8988T (cell line): ENCODE data around the gene KIAA2012.

Experiments
- DNase-seq: peaks from one replicate; pipeline ENCODE4 v3.0.0; 2011

KIAA2012 gene

GRCh38 chr2:202090530-202090929 lies 17.5 kb downstream of the KIAA2012 start:
- DNase-seq: no peak

GRCh38 chr2:202091476-202091875 lies 18.4 kb downstream of the KIAA2012 start:
- DNase-seq: no peak

GRCh38 chr2:202094426-202094986 lies 21.5 kb downstream of the KIAA2012 start:
- no peak for DNase-seq

GRCh38 chr2:202095235-202095634 lies 22.2 kb downstream of the KIAA2012 start:
- DNase-seq: no peak

DNA sequence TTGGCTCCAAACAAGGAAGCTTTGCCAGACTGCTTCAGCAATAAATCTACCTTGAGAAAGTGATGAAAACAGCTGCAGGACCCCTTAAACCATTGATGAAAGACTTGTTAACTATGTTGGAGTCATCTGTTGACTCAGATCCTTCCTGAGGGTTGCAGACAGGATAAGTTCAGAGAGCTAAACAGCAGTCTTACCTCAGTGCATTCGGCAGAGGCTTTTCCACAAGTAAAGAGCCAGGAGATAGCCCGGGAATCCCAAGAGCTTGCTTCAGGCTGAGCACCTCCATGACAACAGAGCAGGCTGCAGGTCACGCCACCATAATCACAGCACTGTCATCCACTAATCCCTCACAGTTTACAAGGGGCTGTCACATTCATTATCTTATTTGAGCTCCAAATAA lies 23.7 kb downstream of the KIAA2012 start:
- DNase-seq: no peak

- DNase-seq: no peak
Measured at GRCh38 chr2:202098291-202098690, 25.2 kb downstream of the KIAA2012 start.

GRCh38 chr2:202099515-202099914 lies 26.5 kb downstream of the KIAA2012 start:
- no peak for DNase-seq

DNA sequence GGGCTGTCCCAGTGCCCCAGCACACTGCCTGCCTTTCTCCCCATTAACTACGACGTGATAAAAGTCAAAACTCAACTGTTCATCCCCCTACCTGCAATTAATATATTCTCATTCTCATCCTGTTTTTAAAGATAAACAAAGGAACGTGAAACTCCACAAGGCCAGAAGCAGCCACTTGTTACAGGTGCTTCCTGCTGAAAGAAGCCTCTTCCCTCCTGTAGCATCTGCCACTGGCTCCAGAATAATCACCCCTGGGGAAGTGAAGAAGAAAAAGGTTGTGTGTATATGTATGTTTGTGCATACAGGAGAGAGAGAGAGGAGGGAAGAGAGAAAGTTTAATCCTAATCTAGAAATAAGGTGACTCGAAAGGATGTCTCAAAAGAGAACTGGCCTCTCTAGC lies 27.1 kb downstream of the KIAA2012 start:
- no peak for DNase-seq

GRCh38 chr2:202101026-202101579 lies 28.0 kb downstream of the KIAA2012 start:
- DNase-seq: no peak

DNA sequence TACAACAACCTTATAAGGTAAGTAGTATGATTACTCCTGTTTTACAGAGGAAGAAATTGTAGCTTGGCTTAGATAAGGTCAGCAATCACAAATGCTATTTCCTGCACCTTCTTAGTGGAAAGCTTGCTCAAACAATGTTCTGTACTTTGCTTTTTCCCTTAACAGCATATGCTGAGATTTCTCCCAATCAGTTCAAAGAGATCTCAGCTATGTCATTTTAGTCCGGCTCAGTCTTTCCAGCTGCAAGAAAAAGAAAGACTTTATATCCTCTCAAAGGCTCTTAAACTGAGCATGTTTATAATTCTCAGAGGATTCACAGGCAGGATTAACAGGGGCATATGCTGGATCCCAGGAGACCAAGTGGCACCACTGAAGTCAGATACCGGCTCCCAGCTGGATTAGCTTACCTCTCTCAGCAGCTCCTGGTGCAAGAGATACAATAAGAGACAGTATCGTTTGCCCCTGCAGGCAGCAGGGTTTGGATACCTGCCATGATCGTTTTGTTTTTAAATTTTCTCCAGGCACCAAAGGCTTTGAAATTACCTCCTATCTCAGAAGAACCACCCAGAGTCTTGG lies 29.5 kb downstream of the KIAA2012 start:
- DNase-seq: no peak

GRCh38 chr2:202104286-202104870 lies 31.3 kb downstream of the KIAA2012 start:
- DNase-seq: peak; percentile 23

DNA sequence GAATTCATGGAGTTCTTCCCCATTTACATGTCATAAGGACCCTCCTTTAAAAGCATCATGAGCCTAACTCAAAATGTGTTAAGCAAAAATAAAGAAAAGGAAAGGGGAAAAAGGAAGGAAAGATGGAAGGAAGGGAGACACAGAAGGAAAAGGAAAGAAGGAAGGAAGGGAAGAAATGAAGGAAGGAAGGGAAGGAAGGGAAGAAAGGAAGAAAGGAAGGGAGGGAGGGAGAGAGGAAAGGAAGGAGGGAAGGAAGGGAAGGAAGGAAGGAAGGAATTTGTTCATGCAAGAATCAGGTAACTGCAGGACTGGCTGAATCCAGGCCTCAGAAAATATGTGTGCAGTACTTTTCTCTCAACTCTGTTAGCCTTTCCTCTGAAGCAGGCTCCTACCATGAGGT lies 32.0 kb downstream of the KIAA2012 start:
- DNase-seq: no peak

- no peak for DNase-seq
Measured at GRCh38 chr2:202108345-202108744, 35.3 kb downstream of the KIAA2012 start.

- no peak for DNase-seq
Measured at GRCh38 chr2:202109139-202109736, 36.2 kb downstream of the KIAA2012 start.

DNA sequence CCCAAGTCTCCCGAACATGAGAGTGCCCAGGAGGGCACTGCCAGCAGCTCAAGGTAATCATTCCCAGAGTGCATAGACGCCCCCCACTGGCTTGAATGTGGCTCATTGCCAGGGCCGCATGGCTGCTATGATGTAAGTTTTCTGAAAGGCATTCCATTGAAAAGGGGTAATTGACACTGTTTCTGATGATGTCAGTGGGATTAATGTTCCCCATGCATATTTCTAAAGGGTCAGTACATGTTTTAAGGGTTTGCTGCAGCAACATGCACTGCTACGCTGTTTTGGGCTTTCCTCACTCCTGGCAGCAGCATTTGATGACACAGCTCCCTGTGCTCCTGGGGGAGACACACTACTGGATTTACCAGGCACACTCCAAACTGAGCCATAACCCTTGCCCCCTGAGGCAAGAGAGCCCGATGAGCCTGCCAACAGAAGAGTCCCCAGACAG lies 36.7 kb downstream of the KIAA2012 start:
- no peak for DNase-seq

DNA sequence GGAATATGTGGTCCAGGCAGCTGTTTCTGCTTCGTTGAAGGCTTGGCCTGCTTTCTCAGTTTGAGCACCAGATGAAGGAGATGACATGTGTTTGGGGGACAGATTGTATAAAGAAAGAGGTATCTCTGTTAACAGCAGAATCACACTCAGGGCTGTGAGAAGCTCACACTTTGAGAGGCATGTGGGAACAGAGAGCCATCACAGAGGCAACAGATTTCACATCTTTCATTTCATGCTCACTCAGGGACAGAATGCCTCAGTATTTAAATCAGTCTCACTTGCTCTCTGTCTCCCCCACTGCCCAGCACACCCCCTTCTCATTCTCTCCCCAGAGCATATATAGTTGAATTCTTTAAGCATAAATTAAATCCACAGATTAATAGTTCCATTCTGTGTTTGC lies 37.4 kb downstream of the KIAA2012 start:
- no peak for DNase-seq

DNA sequence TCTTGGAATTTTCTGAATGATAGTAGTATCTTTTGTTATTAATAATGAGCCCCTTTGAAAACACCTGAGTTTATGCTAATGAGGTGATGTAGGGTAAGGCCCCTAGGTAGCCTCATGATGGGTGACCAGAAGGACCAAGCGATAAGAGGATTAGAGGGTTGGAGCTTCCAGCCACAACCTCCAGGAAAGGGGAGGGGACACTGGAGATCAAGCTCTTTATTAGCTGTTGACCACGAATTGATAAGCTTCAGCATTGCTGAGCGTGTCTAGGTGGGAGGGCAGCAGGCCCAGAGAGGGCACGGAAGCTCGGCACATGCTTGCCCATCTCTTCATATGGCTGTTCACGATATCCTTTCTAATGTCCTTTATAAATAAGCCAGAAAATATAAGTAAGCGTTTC lies 39.0 kb downstream of the KIAA2012 start:
- no peak for DNase-seq

GRCh38 chr2:202113571-202114142 lies 40.6 kb downstream of the KIAA2012 start:
- DNase-seq: no peak

DNA sequence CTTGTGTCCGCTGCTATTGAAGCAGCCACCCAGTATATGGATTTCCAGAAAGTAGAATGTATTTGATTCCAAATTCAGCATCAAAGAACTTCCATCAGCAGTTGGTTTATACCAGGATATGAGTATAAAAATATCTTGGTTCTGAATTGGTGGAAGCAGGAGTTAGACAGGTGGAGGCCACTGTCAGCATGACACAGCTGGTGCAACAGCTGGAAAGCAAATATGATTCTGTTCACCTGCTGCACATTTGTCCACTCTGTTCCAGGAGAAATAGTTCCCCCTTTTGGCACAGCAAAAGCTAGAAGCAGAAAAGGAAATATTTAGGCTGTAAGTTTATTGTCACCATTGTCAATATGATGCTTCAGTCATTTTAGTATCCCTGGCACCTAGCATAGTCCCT lies 41.2 kb downstream of the KIAA2012 start:
- no peak for DNase-seq

GRCh38 chr2:202114795-202115194 lies 41.7 kb downstream of the KIAA2012 start:
- DNase-seq: no peak

DNA sequence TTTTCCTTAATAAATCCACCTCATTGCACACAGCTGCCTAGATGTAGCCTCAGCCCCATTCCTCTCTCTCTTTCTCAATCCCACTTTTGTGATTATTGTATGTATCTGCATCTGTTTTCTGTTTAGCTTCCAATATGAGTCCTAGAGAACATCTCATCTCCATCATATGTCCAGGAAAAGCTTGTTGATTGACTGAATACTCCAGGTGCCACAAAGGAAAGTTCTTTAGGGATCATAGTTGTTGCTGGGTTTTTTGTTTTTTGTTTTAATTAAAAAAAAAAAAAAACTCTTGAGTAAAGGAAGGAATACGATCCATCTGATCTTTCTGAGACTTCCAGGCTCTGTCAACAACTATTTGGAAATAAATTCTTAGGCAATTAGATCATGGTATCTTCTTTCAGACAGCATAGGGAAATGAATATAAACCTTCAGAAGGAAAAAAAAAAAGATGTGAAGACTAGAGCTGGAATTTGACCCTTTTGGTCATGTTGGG lies 42.5 kb downstream of the KIAA2012 start:
- no peak for DNase-seq

DNA sequence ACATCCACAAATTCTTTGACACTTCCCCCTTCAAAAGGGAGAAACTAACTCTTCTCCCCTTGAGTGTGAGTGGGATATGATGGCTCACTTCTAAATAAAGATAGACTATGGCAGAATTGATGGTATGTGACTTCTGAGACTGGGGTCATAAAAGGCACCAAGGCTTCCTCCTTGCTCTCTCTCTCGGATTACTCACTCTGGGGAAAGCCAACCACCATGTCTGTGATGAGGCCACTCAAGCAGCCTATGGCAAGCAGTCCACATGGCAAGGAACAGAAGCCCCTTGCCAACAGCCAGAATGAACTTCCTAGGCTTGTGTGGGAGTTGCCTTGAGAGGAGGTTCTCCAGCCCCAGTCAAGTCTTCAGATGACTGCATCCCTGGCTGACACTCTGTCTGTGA lies 43.6 kb downstream of the KIAA2012 start:
- no peak for DNase-seq

DNA sequence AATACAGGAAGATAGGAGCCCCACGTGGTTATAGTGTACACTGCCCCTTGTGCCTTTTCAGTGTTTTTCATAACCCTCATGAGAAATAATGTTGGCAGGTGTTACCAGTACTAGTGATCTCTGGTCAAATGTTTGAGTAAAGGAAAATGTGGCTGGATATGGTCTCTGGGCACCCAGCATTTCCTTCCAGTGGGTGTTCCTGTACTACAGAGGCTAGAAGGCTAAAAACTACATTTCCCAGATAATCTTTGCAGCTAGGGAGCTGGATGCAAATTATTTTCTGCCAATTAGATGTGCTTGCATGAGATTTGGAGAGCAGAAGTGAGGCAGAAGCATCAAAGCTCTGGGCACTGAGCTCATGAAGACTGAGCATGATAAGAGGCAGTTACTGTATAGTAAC lies 45.1 kb downstream of the KIAA2012 start:
- no peak for DNase-seq

- DNase-seq: no peak
Measured at GRCh38 chr2:202120828-202121227, 47.8 kb downstream of the KIAA2012 start.
